GM19324 (cell line): ENCODE data around the gene PRMT1.

Experiments
- ATAC-seq: cut with Tn5 transposase; IDR thresholded peaks from one replicate; pipeline ENCODE4 v1.9.1; 2021; ENCODE audit warnings: mild to moderate bottlenecking, moderate library complexity; ENCODE audit not compliant: unreplicated experiment, low FRiP score

Gene PRMT1

GRCh38 chr19:49687150-49687549, 10.1 kb downstream of the PRMT1 start:
- no peak for ATAC-seq

GRCh38 chr19:49687566-49688316, 10.7 kb downstream of the PRMT1 start:
- ATAC-seq, result no peak

DNA sequence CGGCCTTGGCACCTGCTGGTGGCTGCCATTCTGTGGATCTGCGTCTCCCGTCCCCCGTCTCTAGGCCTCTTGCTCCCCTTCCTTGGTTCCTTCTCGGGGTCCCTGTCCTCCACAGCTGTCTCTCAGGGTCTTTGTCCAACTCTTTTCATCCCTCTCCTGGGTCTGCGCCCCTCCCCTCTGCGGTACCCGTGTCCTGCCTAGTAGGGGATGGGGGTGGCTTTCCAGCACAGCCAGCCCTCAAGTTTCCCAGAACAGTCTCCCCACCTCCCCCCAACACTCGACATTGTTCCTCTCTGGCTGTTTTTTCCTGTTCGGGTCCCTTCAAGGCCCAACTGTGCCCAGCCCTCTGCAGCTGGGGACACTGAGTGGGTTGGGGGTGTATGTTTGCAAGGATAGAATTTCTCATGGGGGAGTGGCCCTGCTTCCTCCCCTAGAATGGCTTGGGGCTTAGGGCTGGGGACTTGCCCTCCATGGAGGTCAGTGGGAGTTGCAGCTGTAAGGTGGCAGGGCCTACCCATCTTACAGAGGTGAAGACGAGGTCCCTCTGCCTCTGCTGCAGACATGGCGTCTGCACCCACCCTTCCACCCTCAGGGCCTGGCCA, 11.6 kb downstream of the PRMT1 start:
- ATAC-seq, result no peak

- no peak for ATAC-seq
Observed at GRCh38 chr19:49689133-49690078, 12.3 kb downstream of the PRMT1 start, which contains the start of gene ADM5. TSS of gene ADM5 (plus strand) at chr19:49689594. CDS start at chr19:49689838, 244 bp downstream.

GRCh38 chr19:49690079-49690655, 13.1 kb downstream of the PRMT1 start:
- ATAC-seq, result no peak

DNA sequence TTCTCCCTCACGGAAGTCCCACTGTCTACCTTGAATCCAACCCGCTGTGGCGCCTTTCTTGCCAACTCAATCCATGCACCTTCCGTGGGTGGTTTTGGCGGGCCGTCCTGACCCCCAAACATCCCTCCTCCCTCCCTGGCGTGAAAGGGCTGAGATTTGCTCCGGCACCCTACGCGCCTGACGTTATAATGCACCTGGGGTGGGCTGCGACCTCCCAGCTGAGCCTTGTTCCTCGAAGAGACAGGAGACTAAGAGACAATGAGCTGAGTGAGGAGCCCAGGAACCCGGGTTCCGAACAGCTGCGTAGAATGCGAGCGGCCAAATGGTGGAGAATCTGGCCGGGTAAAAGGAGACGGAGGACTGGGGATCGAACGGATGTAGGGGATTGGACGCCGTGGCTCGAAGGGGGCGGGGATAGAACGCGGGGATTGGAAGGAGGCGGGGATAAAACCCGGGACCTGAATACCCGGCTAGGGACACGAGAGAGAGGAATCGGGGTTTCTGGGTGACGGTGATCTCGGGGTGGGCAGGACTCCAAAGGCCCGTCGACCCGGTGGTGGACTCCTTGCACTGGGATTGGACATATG, 13.7 kb downstream of the PRMT1 start, which contains the start of gene CPT1C:
TSS of gene CPT1C (plus strand) at position 461 of the 587 bp plus-strand sequence. CDS start 1,137 bp downstream, outside the sequence.
- ATAC-seq, result no peak

DNA sequence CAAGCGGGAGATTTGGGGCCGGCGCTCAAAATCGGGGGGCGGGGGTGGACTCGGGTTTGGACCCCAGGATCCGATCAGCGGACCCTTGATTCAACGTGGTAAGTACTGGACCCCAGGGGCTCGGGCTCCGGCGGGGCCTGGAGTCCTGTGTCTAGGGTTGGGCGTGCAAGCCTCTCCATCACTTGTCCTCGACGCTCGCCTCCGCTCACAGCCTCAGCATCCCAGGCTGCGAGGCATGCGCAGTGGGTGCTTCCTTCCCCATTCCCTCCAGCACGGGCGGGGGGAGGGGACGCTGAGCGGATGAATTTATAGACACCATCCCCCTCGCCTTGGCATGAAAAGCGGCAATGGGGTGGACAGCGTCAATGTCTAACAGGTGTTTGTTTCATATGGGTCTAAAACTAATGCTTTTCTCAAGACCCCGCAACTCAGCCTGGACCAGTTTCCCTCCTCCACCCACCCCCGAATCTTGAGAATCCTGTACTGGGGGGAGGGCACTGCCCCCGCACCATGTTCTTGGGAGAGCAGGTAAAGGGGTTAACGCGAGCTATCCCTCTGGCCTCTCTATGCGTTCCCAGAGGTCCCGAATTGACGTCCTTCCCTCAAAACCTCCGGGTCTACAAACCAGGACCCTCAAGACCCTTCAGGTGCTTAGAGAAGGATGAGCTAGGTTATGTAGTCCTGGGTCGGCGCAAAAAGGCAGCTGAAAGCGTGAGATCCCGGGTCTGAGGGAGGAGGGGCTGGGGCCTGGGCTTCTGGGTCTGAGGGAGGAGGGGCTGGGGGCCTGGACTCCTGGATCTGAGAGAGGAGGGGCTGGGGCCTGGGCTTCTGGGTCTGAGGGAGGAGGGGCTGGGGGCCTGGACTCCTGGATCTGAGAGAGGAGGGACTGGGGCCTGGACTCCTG, 14.4 kb downstream of the PRMT1 start:
- no peak for ATAC-seq

GRCh38 chr19:49692147-49692506, 15.1 kb downstream of the PRMT1 start:
- ATAC-seq, result no peak

DNA sequence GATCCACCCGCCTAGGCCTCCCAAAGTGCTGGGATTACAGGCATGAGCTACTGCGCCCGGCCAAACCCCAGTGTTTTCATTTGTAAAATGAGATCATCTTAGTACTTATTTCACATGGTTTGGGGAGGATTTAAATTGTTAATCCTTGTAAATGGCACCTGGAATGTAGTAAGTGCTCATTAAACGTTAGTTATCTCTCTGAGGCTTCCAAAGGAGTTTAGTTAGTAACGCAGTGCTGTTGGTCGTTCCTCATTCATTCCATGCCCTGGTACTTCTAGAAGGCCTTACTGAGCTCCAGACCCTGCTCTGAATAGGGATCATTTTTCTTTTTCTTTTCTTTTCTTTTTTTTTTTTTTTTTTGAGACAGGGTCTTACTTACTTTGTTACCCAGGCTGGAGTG, 19.0 kb downstream of the PRMT1 start:
- ATAC-seq, result no peak

DNA sequence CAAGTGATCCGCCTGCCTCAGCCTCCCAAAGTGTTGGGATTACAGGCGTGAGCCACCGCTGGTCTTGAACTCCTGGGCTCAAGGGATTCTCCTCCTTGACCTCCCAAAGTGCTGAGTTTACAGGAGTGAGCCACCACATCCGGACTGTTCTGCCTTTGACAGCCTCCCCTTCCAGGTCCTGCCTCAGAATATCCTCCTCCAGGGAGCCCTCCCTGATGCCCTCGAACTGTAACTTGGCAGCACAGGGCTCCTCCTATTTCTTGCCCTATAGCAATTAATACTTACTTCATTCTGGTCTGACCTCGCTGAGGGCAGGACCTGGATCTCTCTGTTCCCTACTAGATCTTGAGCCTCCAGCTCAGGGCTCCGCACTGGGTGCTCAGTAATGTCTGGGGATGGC, 19.8 kb downstream of the PRMT1 start:
- ATAC-seq, result no peak

DNA sequence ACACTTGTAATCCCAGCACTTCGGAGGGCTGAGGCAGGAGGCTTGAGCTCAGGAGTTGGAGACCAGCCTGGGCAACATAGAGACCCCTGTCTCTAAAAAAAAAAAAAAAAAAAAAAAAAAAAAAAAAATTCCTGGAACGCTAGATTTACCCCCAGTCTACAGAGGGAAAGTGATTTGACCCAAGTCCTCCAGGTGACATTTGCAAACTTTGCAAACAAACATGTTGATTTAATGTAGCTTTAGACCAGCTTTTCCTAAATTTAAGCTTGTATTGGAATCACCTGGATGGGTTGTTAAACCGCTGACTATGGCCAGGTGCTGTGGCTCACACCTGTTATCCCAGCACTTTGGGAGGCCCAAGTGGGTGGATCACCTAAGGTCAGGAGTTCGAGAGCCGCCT, 22.3 kb downstream of the PRMT1 start:
- ATAC-seq, result no peak

GRCh38 chr19:49700563-49700962, 23.5 kb downstream of the PRMT1 start:
- no peak for ATAC-seq

DNA sequence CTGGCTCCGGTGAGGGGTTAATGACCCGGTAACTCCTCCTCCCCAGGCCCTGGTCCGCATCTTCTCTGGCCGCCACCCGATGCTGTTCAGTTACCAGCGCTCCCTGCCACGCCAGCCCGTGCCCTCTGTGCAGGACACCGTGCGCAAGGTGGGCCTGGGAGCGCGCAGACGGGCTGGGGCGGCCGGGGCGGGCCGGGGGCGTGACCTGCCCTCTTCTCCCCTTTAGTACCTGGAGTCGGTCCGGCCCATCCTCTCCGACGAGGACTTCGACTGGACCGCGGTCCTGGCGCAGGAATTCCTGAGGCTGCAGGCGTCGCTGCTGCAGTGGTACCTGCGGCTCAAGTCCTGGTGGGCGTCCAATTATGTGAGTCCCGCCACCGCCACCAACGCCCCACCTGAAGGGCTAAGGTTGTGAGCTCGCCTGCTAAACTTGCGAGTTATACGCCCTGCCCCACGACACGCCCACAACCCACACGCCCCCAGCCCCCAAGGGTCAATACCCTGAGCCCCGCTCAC, 24.3 kb downstream of the PRMT1 start:
- no peak for ATAC-seq

DNA sequence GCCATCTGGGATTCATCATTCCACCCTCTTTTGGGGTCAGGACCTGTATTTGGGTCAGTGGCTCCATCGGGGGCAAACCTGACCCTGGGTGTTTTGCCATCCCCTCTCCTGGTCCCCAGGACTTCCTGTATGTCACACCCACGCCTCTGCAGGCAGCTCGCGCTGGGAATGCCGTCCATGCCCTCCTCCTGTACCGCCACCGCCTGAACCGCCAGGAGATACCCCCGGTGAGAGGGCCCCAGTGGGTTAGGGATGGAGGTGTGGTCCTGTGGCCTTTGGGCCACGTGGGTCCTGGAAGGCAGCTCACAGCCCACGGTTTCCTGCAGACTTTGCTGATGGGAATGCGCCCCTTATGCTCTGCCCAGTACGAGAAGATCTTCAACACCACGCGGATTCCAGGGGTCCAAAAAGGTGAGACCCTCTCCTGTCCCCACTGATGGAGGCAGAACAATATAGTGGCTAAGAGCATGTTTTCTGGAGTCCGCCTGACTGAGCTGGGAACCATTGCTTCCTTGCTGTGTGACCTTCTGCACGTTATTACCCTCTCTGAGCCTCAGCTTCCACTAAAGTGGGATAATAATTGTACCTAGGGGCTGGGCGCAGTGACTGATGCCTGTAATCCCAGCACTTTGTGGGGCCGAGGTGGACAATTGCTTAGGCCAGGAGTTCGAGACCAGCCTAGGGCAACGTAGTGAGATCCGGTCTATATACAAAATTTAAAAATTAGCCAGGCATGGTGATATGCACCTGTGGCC, 28.0 kb downstream of the PRMT1 start:
- no peak for ATAC-seq

DNA sequence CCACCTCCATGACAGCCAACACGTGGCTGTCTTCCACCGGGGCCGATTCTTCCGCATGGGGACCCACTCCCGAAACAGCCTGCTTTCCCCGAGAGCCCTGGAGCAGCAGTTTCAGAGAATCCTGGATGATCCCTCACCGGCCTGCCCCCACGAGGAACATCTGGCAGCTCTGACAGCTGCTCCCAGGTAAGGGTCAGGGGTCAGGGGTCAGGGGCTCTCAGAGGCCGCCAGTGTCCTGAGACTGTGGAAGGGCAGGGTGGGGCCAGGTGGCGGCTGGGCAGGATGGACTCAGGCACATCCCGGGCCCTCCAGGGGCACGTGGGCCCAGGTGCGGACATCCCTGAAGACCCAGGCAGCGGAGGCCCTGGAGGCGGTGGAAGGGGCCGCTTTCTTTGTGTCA, 28.8 kb downstream of the PRMT1 start:
- no peak for ATAC-seq

DNA sequence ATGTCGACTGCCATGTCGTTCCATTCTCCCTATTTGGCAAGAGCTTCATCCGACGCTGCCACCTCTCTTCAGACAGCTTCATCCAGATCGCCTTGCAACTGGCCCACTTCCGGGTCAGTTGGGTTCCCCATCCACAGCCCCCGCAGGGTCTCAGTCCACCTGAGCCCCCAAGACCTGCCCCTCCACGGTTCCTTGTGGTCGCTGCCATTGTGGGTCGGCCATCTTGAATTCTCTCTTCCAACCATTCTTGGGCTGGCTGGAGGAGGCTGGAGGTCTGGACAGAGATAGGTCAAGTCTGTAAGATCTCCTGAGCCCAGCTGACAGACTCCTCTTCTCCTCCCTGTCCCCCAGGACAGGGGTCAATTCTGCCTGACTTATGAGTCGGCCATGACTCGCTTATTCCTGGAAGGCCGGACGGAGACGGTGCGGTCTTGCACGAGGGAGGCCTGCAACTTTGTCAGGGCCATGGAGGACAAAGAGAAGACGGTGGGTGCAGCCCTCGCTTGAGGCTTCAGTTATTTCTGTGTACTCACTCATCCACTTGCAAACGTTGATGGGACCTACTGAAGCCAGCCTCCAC, 33.4 kb downstream of the PRMT1 start:
- ATAC-seq, result no peak

DNA sequence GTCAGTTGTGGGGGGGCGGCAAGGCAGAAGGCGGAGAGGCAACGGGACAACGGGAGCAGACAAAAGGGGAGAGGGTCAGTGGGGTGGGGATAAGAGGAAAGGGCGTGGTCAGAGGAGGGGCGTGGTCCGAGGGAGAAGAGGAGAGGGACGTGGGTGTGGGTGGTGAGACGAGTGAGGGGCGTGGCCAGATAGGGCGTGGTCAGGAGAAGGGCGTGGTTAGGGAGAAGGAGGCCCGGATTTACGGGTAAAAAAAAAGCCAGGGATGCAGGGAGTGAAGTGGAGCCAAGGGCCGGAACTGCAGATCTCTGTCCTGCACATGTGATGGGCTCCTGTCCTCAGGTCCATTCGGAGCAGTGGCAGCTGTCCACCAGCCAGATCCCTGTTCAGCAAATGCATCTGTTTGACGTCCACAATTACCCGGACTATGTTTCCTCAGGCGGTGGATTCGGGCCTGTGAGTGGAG, 35.4 kb downstream of the PRMT1 start:
- ATAC-seq, result no peak
